ENCODE data around the gene GORASP2. TPM values are rescaled to one million over a fixed set of nuclear protein-coding genes. Genes with fewer than 3 reads are reported as not detected.

GORASP2 gene
- total and polyA plus RNA-seq, 2 of the 8 experiments (the other 6 are each of a cell fraction or from before 2014, with no cell fraction given): 86.8 to 214 TPM

DNA sequence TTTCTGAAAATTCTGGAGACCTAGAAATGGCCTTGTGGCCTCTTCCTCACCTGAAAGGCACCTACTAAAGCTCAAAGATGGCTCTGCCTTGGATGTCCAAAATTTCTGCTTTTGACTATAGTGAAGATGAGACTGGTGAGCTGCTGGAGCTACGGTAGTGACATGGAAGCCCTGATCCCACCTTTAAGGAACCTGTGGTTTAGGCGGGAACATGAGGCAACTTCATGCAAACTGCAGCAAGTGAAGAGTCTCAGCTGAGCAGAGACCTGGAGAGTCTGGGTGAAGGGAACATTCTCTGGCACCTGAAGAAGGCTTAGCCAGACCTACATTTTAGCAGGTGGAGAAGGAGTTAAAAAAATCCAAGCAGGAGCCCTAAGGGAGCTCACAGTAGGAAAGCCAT is 40.0 kb downstream of the GORASP2 start:
- Histone ChIP-seq H4K91ac (replicated peaks; ENCODE audit: insufficient read length, low read length) (no peak overlapping the region), H3K9ac (replicated peaks in 1 of 4; ENCODE audit: extremely low read depth in 1 of 4, low read depth in 3 of 4, low read length in 3 of 4) (no peak overlapping the region), H2BK15ac (ENCODE audit: low read length) (no peak overlapping the region), H2AK5ac (ENCODE audit: low read depth, low read length) (no peak overlapping the region), H3K18ac (ENCODE audit: extremely low read depth, low read length) (no peak overlapping the region), H3K4me1 (replicated peaks in 1 of 4; ENCODE audit: control insufficient read depth in 3 of 4, insufficient read depth in 4 of 4, low read length in 3 of 4) (peaks cover 0 to 3% (median 1%) of the 10 kb centered on the region in 4 experiments; a peak in 4 of 7 replicates), H3K14ac (ENCODE audit: insufficient read length) (no peak overlapping the region), H3K4ac (replicated peaks; ENCODE audit: insufficient read length, low read depth, low read length) (no peak overlapping the region), H4K8ac (ENCODE audit: extremely low read depth, insufficient read depth, low read length) (no peak overlapping the region), H3K23me2 (ENCODE audit: low read depth, low read length) (no peaks in the 10 kb centered on the region; the same call in 1 of the 2 replicates), H2BK5ac (ENCODE audit: low read depth, low read length) (no peak overlapping the region), H3K56ac (replicated peaks; ENCODE audit: insufficient read length, low read depth, low read length) (no peak overlapping the region), H3K27ac (ENCODE audit: low read depth, low read length) (no peak overlapping the region), H2BK120ac (replicated peaks; ENCODE audit: low read depth, low read length) (no peak overlapping the region), H2AFZ (ENCODE audit: low read length) (no peak overlapping the region), H4K20me1 (replicated peaks in 1 of 2; ENCODE audit: control insufficient read depth in 1 of 2, insufficient read depth in 2 of 2, low read length in 2 of 2) (peaks cover 0 to under 1% of the 10 kb centered on the region in 2 experiments), H3K79me2 (ENCODE audit: control insufficient read depth in 1 of 2, insufficient read depth in 2 of 2, low read length in 2 of 2) (no peaks in the 10 kb centered on the region), H3K27me3 (replicated peaks in 1 of 4; ENCODE audit: control insufficient read depth in 3 of 4, extremely low read depth in 1 of 4, insufficient read depth in 3 of 4, low read length in 3 of 4) (no peaks in the 10 kb centered on the region), H3K36me3 (ENCODE audit: control insufficient read depth in 2 of 4, insufficient read depth in 4 of 4, low read length in 3 of 4) (peaks cover 9 to 38% (median 30%) of the 10 kb centered on the region in 4 experiments), H3K23ac (ENCODE audit: insufficient read length) (no peak overlapping the region), H3K4me3 (ENCODE audit: extremely low read depth in 1 of 4, insufficient read depth in 2 of 4, low read depth in 3 of 4, low read length in 4 of 4) (no peak overlapping the region), H3K4me2 (ENCODE audit: insufficient read depth in 1 of 2, low read depth in 2 of 2, low read length in 2 of 2) (no peak overlapping the region), H2BK20ac (ENCODE audit: low read length) (no peak overlapping the region), H4K5ac (ENCODE audit: insufficient read length, low read depth, low read length) (no peak overlapping the region), H2BK12ac (ENCODE audit: low read depth, low read length) (no peak overlapping the region), H3K79me1 (ENCODE audit: low read depth, low read length) (no peaks in the 10 kb centered on the region), H3K9me3 (ENCODE audit: insufficient read depth in 2 of 2, low read depth in 1 of 2, low read length in 1 of 2) (no peaks in the 10 kb centered on the region)
- POLR2A ChIA-PET (ENCODE audit: partially characterized antibody): interaction anchor here (0.9 to 2.1 kb wide), 4 partner anchors 39 to 627 kb away, joined by 3 to 6 read pairs (median 4); no protein-coding TSS in a partner anchor
- DNase-seq (ENCODE audit: low read depth in 1 of 2, low spot score in 2 of 2): no peak
- CTCF ChIA-PET (ENCODE audit: partially characterized antibody): interaction anchor here (0.6 to 1.0 kb wide), 2 partner anchors 32 to 542 kb away, joined by 3 read pairs; no protein-coding TSS in a partner anchor
- TF ChIP-seq SIX5 (IDR thresholded peaks at IDR 0.05; ENCODE audit: low read depth, low read length) (no peak), YY1 (IDR thresholded peaks at IDR 0.05; ENCODE audit: low read depth, low read length) (no peak), RFX5 (IDR thresholded peaks at IDR 0.05; ENCODE audit: borderline replicate concordance, low read depth, low read length) (no peak), CTBP2 (IDR thresholded peaks at IDR 0.05; ENCODE audit: borderline replicate concordance, insufficient read depth, insufficient read length, low read length) (no peak)
- TF ChIP-seq, protein P1, sequence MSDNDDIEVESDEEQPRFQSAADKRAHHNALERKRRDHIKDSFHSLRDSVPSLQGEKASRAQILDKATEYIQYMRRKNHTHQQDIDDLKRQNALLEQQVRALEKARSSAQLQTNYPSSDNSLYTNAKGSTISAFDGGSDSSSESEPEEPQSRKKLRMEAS (IDR thresholded peaks at IDR 0.05): no peak
- TF ChIP-seq, protein P2, sequence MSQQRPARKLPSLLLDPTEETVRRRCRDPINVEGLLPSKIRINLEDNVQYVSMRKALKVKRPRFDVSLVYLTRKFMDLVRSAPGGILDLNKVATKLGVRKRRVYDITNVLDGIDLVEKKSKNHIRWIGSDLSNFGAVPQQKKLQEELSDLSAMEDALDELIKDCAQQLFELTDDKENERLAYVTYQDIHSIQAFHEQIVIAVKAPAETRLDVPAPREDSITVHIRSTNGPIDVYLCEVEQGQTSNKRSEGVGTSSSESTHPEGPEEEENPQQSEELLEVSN (IDR thresholded peaks at IDR 0.05): peak; percentile 55
- no peak for FAIRE-seq
- WGBS, 2 experiments (ENCODE audit: extremely low coverage in 1 of 2, insufficient coverage in 1 of 2, insufficient read length in 1 of 2, insufficient replicate concordance in 2 of 2, low coverage in 1 of 2, low lambda C conversion rate in 2 of 2, missing lambda C conversion rate in 1 of 2): 92% methylated on average over 2 of the region's 2 CpGs; no CpG with 5 or more reads in 1 of the 2 experiments

Data from H1 (cell line).